GM08714 (cell line): ENCODE data around the gene FOLR1.
"Not testable (repeated sequence)": the region's sequence is repeated elsewhere in the genome, so short reads cannot be mapped to it uniquely, and the experiment has no call there.

Experiments
- H3K4me3 ChIP-seq: fragments of 200-500 bp; sonication (Bioruptor generic); 2 replicates; pipeline ENCODE4 v1.5.1; 2014; ENCODE audit warnings: mild to moderate bottlenecking, low read length, inconsistent platforms
- ZNF274 ChIP-seq: IDR thresholded peaks from 2 replicates; pipeline ENCODE4 v1.6.1; 2012; ENCODE audit warnings: mild to moderate bottlenecking, low read depth, low read length

The FOLR1 gene

GRCh38 chr11:72191961-72192381 is at the start of gene FOLR1:
Gene FOLR1 (plus strand): TSS chr11:72192140. CDS start chr11:72192174, 34 bp downstream.
- H3K4me3 ChIP-seq, result no peak within 1 kb of the TSS
- TF ChIP-seq ZNF274, result no peak

DNA sequence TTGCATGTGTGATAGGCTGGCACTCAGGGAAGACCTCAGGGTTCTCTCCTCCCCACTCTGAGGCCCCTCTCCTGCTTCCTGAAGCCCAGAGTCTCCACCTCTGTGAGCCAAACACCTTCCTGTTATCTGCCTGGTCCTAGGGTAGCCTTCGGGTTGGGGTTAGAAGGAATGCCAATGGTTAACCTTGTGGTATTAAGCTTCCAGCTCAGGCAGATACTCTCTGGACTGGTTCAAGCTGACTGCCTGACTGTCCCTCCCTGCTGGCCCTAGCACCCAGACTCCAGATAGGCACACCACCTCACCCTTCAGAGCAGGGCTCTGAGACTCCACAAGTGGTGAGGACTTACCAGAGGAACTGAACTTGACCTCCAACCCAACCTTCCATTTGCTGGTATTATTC is 49.4 kb upstream of the FOLR1 start:
- H3K4me3 ChIP-seq, result not testable (repeated sequence)

DNA sequence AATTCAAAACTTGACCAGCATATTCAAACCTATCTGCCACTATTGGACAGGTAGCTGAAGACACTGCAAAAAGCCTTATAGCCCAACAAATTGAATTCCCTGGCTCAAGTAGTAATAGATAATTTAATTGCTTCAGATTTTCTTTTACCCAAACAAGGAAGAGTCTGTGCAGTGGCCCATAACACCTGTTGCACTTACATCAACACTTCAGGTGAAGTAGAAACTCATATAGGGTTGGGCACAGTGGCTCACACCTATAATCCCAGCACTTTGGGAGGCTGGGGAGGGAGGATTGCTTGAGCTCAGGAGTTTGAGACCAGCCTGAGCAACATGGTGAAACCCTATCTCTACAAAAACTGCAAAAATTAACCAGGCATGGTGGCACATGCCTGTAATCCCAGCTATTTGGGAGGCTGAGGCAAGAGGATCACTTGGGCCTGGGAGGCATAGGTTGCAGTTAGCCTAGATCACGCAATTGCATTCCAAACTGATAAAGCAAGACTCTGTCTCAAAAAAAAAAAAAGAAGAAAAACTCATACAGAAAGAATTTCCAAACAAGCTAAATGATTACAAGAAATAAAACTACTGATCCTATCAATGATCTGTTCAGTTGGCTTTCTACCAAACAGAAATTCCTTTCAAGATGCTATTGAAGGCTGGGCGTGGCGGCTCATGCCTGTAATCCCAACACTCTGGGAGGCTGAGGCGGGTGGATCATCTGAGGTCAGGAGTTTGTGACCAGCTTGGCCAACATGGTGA is 47.0 kb upstream of the FOLR1 start:
- TF ChIP-seq ZNF274, result no peak

GRCh38 chr11:72146625-72147024 is 45.3 kb upstream of the FOLR1 start:
- TF ChIP-seq ZNF274, result no peak
- H3K4me3 ChIP-seq, result no peak overlapping the region

More for the DNA sequence above, 47.0 kb upstream of the FOLR1 start:
- no peak overlapping the region for H3K4me3 ChIP-seq

DNA sequence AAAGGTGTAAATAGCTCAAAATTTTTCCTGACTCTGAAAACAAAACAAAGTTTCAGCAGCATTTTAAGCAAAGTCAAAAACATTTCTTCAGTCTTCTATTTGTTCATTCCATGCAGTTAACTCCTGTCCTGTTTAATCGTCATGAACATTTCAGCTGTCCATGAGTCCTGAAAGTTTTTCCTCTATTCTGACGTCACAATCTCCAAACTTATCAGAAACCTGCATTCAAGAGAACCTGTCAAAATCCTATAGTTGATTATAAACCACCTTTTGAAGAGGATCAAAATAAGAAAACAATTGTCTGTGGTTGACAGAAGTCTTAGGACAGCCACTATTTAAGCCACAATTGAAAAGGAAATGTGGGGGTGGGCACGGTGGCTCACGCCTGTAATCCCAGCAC is 41.1 kb upstream of the FOLR1 start:
- no peak overlapping the region for H3K4me3 ChIP-seq
- no peak for TF ChIP-seq ZNF274

DNA sequence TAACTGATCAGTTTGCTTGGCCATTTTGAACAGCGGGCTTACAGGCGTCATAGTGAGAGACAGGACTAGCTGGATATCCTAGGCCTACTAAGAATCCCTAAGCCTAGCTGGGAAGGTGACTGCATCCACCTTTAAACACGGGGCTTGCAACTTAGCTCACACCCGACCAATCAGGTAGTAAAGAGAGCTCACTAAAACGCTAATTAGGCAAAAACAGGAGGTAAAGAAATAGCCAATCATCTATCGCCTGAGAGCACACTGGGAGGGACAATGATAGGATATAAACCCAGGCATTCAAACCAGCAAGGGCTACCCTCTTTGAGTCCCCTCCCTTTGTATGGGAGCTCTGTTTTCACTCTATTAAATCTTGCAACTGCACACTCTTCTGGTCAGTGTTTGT is 38.1 kb upstream of the FOLR1 start:
- not testable (repeated sequence) for H3K4me3 ChIP-seq

DNA sequence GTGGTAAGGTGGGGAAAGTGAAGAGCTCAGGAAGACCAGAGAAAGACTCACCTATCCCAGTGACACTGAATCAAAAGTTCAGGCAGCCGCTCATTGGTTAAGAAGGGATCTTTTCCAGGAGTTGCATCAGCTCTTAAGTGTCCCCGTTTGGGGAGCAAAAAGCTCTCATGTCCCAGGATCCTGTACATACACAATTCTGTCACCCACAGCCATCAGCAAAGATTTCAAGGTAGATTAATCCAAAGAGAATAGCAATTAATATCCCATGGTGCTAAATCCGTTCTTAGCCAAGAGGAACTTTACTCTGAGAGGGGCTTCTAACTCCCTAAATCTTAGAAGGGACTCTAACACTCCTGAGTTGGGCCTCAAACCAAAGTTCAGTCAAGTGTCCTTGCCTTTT is 37.1 kb upstream of the FOLR1 start:
- no peak for TF ChIP-seq ZNF274

DNA sequence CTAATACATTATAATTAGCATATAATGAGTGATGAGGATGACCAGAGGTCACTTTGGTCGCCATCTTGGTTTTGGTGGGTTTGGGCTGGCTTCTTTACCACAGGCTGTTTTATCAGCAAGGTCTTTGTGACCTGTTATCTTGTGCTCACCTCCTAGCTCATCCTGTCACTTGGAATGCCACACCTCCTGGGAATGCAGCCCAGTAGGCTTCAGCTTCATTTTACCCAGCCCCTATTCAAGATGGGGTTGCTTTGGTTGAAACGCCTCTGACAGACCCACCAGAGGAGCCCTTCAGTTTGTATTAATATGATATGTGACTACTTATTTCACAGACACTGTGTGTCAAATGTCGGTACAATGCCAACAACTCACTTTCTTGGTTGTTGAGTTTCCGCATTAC is 36.2 kb upstream of the FOLR1 start:
- TF ChIP-seq ZNF274, result no peak
- H3K4me3 ChIP-seq, result no peak overlapping the region

More for the DNA sequence above, 37.1 kb upstream of the FOLR1 start:
- no peak overlapping the region for H3K4me3 ChIP-seq

DNA sequence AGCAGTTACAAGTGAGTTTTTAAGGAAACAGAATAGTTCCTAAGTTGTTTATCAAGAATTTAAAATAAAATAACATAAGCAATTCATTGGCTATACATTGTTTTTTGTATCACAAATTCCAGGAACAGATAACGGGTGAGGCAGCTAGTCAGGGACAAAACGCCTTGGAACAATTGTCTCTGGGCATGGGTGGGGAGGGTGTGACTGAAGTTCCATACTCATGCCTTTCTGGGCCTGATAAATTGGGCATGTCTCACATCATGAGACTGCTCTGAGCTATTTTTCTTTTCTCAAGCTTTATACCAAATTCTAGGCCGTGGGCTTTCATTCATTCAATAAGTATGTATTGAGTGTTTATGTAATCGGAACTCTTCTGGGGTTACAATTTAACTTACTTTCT is 34.8 kb upstream of the FOLR1 start:
- TF ChIP-seq ZNF274, result no peak
- H3K4me3 ChIP-seq, result no peak overlapping the region

GRCh38 chr11:72160319-72160718 is 31.6 kb upstream of the FOLR1 start:
- TF ChIP-seq ZNF274, result no peak
- no peak overlapping the region for H3K4me3 ChIP-seq

DNA sequence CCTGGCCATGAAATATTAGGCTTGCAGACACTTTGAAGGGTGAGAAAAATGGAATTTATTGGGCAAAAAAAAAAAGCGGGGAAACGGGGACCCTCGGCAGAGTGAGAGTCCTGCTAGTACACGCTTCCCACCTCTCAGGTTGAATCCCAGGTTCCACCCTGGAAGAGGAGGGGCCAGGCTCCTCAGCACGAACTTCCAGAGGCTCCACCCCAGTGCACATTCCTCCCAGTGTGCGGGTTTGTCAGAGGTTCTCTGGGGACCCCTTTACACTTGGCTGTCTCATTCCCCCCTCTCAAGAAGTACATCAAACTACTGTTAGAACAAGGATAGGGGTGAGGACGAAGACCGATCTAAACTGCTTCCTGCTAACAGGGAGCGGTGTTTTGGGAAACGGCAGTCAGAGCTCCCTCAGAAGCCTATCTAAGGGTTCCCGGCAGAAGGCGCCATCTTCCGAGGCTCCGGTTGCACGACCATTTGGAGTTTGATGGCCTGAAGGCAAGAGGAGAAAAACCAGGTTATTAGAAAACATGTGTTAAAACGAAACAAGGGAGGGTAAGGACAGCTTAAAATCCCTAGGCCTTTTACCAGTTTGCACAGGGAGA is 28.9 kb upstream of the FOLR1 start:
- no peak overlapping the region for H3K4me3 ChIP-seq
- TF ChIP-seq ZNF274, result no peak

DNA sequence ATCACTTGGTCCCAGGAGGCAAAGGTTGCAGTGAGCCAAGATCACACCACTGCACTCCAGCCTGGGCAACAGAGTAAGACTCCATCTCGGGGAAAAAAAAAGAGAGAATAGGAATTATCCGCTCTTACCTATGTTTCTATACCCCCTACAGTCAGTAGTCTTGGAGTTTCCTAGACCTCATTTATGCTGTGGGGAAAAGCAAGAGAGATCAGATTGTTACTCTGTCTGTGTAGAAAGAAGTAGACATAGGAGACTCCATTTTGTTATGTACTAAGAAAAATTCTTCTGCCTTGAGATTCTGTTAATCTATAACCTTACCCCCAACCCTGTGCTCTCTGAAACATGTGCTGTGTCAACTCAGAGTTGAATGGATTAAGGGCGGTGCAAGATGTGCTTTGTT is 27.8 kb upstream of the FOLR1 start:
- H3K4me3 ChIP-seq, result not testable (repeated sequence)

DNA sequence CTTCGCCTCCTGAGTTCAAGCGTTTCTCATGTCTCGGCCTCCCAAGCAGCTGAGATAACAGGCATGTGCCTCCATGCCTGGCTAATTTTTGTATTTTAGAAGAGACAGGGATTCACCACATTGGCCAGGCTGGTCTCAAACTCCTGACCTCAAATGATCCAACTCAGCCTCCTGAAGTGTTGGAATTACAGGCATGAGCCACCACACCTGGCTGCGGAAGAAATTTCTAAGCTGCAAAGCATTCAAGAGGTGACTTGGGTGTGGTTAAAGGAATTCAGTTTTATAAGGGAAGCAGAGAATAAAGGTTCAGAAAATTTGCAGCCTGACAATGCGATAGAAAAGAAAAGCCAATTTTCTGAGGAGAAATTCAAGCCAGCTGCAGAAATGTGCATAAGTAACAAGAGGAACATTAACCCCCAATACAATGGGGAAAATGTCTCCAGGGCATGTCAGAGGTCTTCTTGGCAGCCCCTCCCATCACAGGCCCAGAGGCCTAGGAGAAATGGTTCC is 22.8 kb upstream of the FOLR1 start:
- H3K4me3 ChIP-seq, result not testable (repeated sequence)

DNA sequence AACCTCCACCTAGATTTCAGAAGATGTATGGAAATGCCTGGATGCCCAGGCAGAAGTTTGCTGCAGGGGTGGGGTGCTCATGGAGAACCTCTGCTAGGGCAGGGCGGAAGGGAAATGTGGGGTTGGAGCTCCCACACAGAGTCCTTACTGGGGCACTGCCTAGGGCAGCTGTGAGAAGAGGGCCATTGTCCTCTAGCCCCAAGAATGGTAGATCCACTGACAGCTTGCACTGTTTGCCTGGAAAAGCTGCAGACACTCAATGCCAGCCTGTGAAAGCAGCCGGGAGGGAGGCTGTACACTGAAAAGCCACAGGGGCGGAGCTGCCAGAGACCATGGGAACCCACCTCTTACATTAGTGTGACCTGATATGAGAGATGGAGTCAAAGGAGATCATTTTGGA is 22.2 kb upstream of the FOLR1 start:
- not testable (repeated sequence) for H3K4me3 ChIP-seq

- H3K4me3 ChIP-seq, result not testable (repeated sequence)
Observed at GRCh38 chr11:72172043-72172442, 19.9 kb upstream of the FOLR1 start.

DNA sequence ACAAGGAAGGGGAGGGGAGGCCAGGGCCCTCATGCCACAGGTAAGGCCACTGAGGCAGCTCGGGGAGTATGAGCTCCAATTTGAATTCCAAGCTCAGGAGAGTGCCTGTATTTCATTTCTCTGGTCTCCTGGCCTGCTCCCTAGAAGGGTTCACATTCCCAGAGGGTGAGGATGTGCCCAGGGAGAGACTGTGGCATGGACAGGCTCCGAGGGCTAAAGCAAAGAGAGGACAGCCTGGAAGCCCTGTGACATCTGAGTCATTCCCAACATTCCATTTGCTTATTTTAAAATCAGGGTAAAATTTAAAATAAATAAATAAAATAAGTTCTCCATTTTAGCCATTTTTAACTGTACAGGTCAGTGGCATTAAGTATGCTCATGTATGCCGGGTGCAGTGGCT is 18.6 kb upstream of the FOLR1 start:
- no peak for TF ChIP-seq ZNF274

More for the DNA sequence above, 18.6 kb upstream of the FOLR1 start:
- no peak overlapping the region for H3K4me3 ChIP-seq
